Neural progenitor cell (in vitro differentiated cells): ENCODE measurements around the gene MT1M. TPM values are rescaled to one million over a fixed set of nuclear protein-coding genes. Genes with fewer than 3 reads are reported as not detected.
A peak's percentile ranks its signal among the peaks of the same experiment; 100 is the strongest.

Source experiments
- DNase-seq: peaks from one replicate; pipeline ENCODE4 v3.0.0-alpha.2; 2016; ENCODE audit warnings: low spot score
- H2AFZ ChIP-seq: fragments of 200-600 bp; sonication (generic); replicated peaks from 2 replicates; pipeline ENCODE4 v1.6.1; 2016; ENCODE audit warnings: antibody characterized with exemption
- H3F3A ChIP-seq: fragments of 200-600 bp; sonication (generic); 2 replicates; pipeline ENCODE4 v1.6.1; 2016; ENCODE audit warnings: antibody characterized with exemption, low read depth
- H3K27ac ChIP-seq: fragments of 200-600 bp; sonication (generic); 2 replicates; pipeline ENCODE4 v1.5.1; 2016; ENCODE audit warnings: mild to moderate bottlenecking
- H3K27me3 ChIP-seq: fragments of 200-600 bp; sonication (generic); 2 replicates; pipeline ENCODE4 v1.6.1; 2016; ENCODE audit warnings: mild to moderate bottlenecking, moderate library complexity
- H3K36me3 ChIP-seq: fragments of 200-600 bp; sonication (generic); 2 replicates; pipeline ENCODE4 v1.5.1; 2016
- H3K4me1 ChIP-seq: fragments of 200-600 bp; sonication (generic); 2 replicates; pipeline ENCODE4 v1.6.1; 2016; ENCODE audit warnings: mixed run types
- H3K4me2 ChIP-seq: fragments of 200-600 bp; sonication (generic); 2 replicates; pipeline ENCODE4 v1.6.1; 2016
- H3K4me3 ChIP-seq: fragments of 200-600 bp; sonication (generic); 2 replicates; pipeline ENCODE4 v1.5.1; 2016
- H3K79me2 ChIP-seq: fragments of 200-600 bp; sonication (generic); 2 replicates; pipeline ENCODE4 v1.6.1; 2016; ENCODE audit warnings: low read depth
- H3K9ac ChIP-seq: fragments of 200-600 bp; sonication (generic); 2 replicates; pipeline ENCODE4 v1.6.1; 2016
- H3K9me3 ChIP-seq: fragments of 200-600 bp; sonication (generic); 2 replicates; pipeline ENCODE4 v1.5.1; 2016; ENCODE audit warnings: low read depth
- H4K20me1 ChIP-seq: fragments of 200-600 bp; sonication (generic); 2 replicates; pipeline ENCODE4 v1.6.1; 2016; ENCODE audit warnings: low read depth
- H3K27ac Mint-ChIP-seq: 3 replicates; pipeline ENCODE4 v1.8.0; 2021; ENCODE audit warnings: mixed read lengths
- H3K27me3 Mint-ChIP-seq: 2 replicates; pipeline ENCODE4 v1.8.0; 2022; ENCODE audit warnings: low read depth, mild to moderate bottlenecking, inconsistent platforms, moderate library complexity, mixed read lengths; ENCODE audit not compliant: insufficient read depth
- H3K36me3 Mint-ChIP-seq: 3 replicates; pipeline ENCODE4 v1.8.0; 2021; ENCODE audit warnings: mixed read lengths
- H3K4me1 Mint-ChIP-seq: 3 replicates; pipeline ENCODE4 v1.8.0; 2021; ENCODE audit warnings: mixed read lengths
- H3K4me3 Mint-ChIP-seq: 3 replicates; pipeline ENCODE4 v1.8.0; 2021; ENCODE audit warnings: mild to moderate bottlenecking, moderate library complexity, mixed read lengths
- H3K9me3 Mint-ChIP-seq: 3 replicates; pipeline ENCODE4 v1.8.0; 2020; ENCODE audit warnings: mixed read lengths
- CTCF ChIP-seq: fragments of 200-600 bp; sonication (generic); IDR thresholded peaks from 2 replicates; pipeline ENCODE4 v1.5.1; 2017; ENCODE audit warnings: antibody characterized with exemption, mild to moderate bottlenecking
- EZH2 ChIP-seq: fragments of 200-600 bp; sonication (generic); IDR thresholded peaks from 2 replicates; pipeline ENCODE4 v1.6.1; 2017; ENCODE audit warnings: antibody characterized with exemption, mild to moderate bottlenecking, moderate library complexity
- EZH2phosphoT487 ChIP-seq: fragments of 200-600 bp; sonication (generic); IDR thresholded peaks from 2 replicates; pipeline ENCODE4 v1.6.1; 2017; ENCODE audit warnings: antibody characterized with exemption
- total RNA-seq: library from RNA; depleted of rRNA; stranded (reverse); fragments of >200 nt; gene quantifications from 2 replicates; pipeline ENCODE4 v1.2.3, GENCODE V29; 2015; ENCODE audit warnings: low replicate concordance

MT1M gene
- total RNA-seq, 1 donor from 2014 or later: not detected

- no peak overlapping the region for H3K27ac ChIP-seq
- Mint-ChIP-seq H3K27ac (no peak overlapping the region), H3K27me3 (peaks cover 85% of the 10 kb centered on the region), H3K4me1 (peaks cover 19% of the 10 kb centered on the region), H3K4me3 (no peak overlapping the region), H3K36me3 (no peaks in the 10 kb centered on the region), H3K9me3 (peaks cover 3% of the 10 kb centered on the region)
- DNase-seq: no peak
- peaks cover 100% of the 10 kb centered on the region for H3K27me3 ChIP-seq
- no peaks in the 10 kb centered on the region for H3K36me3 ChIP-seq
- no peak overlapping the region for H3K4me3 ChIP-seq
- H3K9ac ChIP-seq: no peak overlapping the region
- peaks cover 6% of the 10 kb centered on the region for H3F3A ChIP-seq
- H2AFZ ChIP-seq: no peak overlapping the region
- H3K9me3 ChIP-seq: no peaks in the 10 kb centered on the region
- peaks cover 67% of the 10 kb centered on the region for H4K20me1 ChIP-seq
- TF ChIP-seq CTCF (no peak), EZH2 (no peak), EZH2phosphoT487 (no peak)
- H3K4me1 ChIP-seq: peaks cover 12% of the 10 kb centered on the region
- no peak overlapping the region for H3K4me2 ChIP-seq
- H3K79me2 ChIP-seq: no peaks in the 10 kb centered on the region
Measured at GRCh38 chr16:56630134-56630533, 2.3 kb upstream of the MT1M start.

- H2AFZ ChIP-seq: no peak overlapping the region
- H3K4me3 Mint-ChIP-seq: peak overlapping the region; percentile 78
- peaks cover 85% of the 10 kb centered on the region for H3K27me3 Mint-ChIP-seq
- no peak overlapping the region for H3K9ac ChIP-seq
- H3K4me2 ChIP-seq: no peak overlapping the region
- H3K9me3 ChIP-seq: no peaks in the 10 kb centered on the region
- no peak overlapping the region for H3K4me3 ChIP-seq
- peaks cover 67% of the 10 kb centered on the region for H4K20me1 ChIP-seq
- no peak overlapping the region for H3K27ac Mint-ChIP-seq
- no peak for DNase-seq
- H3K9me3 Mint-ChIP-seq: peaks cover 3% of the 10 kb centered on the region
- peaks cover 100% of the 10 kb centered on the region for H3K27me3 ChIP-seq
- TF ChIP-seq EZH2 (no peak), CTCF (no peak), EZH2phosphoT487 (no peak)
- H3K36me3 Mint-ChIP-seq: no peaks in the 10 kb centered on the region
- H3K36me3 ChIP-seq: no peaks in the 10 kb centered on the region
- H3K4me1 Mint-ChIP-seq: peaks cover 14% of the 10 kb centered on the region
- no peaks in the 10 kb centered on the region for H3K79me2 ChIP-seq
- no peaks in the 10 kb centered on the region for H3F3A ChIP-seq
- H3K27ac ChIP-seq: no peak overlapping the region
- peaks cover 16% of the 10 kb centered on the region for H3K4me1 ChIP-seq
Measured at GRCh38 chr16:56631197-56631596, 1.3 kb upstream of the MT1M start.

DNA sequence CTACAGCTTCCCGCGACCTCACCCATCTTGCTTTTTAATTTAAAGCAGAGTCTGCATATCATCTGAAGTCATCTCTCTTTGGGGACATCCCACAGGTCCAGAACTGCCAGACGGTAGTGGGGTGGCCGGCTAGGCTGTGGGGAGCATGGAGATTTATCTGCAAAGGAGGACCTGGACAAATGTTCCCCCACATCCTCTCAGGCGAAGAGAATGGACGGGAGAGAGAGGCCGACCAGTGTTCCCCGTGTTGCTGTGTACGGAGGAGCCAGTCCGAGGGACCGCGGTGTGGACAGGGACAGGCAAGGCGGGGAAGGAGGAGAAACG, 665 bp upstream of the MT1M start:
- peaks cover 100% of the 10 kb centered on the region for H3K27me3 ChIP-seq
- no peaks in the 10 kb centered on the region for H3K79me2 ChIP-seq
- peak overlapping the region; percentile 47 for H3K4me3 ChIP-seq
- peaks cover 67% of the 10 kb centered on the region for H4K20me1 ChIP-seq
- no peaks in the 10 kb centered on the region for H3K36me3 ChIP-seq
- no peak for DNase-seq
- Mint-ChIP-seq H3K9me3 (peaks cover 3% of the 10 kb centered on the region), H3K4me3 (peak overlapping the region; percentile 78), H3K4me1 (peaks cover 14% of the 10 kb centered on the region), H3K36me3 (no peaks in the 10 kb centered on the region), H3K27ac (no peak overlapping the region), H3K27me3 (peaks cover 85% of the 10 kb centered on the region)
- no peak overlapping the region for H3K27ac ChIP-seq
- peaks cover 16% of the 10 kb centered on the region for H3K4me1 ChIP-seq
- TF ChIP-seq EZH2phosphoT487 (peak; percentile 96), EZH2 (no peak)
- no peak overlapping the region for H3K9ac ChIP-seq
- peak overlapping the region; percentile 83 for H3K4me2 ChIP-seq
- no peaks in the 10 kb centered on the region for H3K9me3 ChIP-seq
- H2AFZ ChIP-seq: peak overlapping the region; percentile 77
- no peaks in the 10 kb centered on the region for H3F3A ChIP-seq

- Histone ChIP-seq H3K79me2 (no peaks in the 10 kb centered on the region), H3K4me3 (peak overlapping the region; percentile 47), H3K9ac (no peak overlapping the region), H3K36me3 (no peaks in the 10 kb centered on the region), H3F3A (no peaks in the 10 kb centered on the region), H3K9me3 (no peaks in the 10 kb centered on the region), H3K4me2 (peak overlapping the region; percentile 83), H3K4me1 (peaks cover 16% of the 10 kb centered on the region), H2AFZ (no peak overlapping the region), H4K20me1 (peaks cover 71% of the 10 kb centered on the region), H3K27ac (no peak overlapping the region), H3K27me3 (peaks cover 100% of the 10 kb centered on the region)
- no peak for DNase-seq
- TF ChIP-seq CTCF (no peak), EZH2 (no peak), EZH2phosphoT487 (no peak)
- peaks cover 88% of the 10 kb centered on the region for H3K27me3 Mint-ChIP-seq
- no peak overlapping the region for H3K27ac Mint-ChIP-seq
- peaks cover 17% of the 10 kb centered on the region for H3K4me1 Mint-ChIP-seq
- peak overlapping the region; percentile 72 for H3K4me3 Mint-ChIP-seq
- peaks cover 3% of the 10 kb centered on the region for H3K9me3 Mint-ChIP-seq
- no peaks in the 10 kb centered on the region for H3K36me3 Mint-ChIP-seq
Measured at GRCh38 chr16:56632848-56633365, 448 bp downstream of the MT1M start.
